ENCODE results near the gene MIS18A. TPM values are rescaled to one million over a fixed set of nuclear protein-coding genes. Genes with fewer than 3 reads are reported as not detected.
"Not testable (repeated sequence)": the region's sequence is repeated elsewhere in the genome, so short reads cannot be mapped to it uniquely, and the experiment has no call there.

The MIS18A gene
- total RNA-seq, 1 donor from 2014 or later: 7.8 TPM

DNA sequence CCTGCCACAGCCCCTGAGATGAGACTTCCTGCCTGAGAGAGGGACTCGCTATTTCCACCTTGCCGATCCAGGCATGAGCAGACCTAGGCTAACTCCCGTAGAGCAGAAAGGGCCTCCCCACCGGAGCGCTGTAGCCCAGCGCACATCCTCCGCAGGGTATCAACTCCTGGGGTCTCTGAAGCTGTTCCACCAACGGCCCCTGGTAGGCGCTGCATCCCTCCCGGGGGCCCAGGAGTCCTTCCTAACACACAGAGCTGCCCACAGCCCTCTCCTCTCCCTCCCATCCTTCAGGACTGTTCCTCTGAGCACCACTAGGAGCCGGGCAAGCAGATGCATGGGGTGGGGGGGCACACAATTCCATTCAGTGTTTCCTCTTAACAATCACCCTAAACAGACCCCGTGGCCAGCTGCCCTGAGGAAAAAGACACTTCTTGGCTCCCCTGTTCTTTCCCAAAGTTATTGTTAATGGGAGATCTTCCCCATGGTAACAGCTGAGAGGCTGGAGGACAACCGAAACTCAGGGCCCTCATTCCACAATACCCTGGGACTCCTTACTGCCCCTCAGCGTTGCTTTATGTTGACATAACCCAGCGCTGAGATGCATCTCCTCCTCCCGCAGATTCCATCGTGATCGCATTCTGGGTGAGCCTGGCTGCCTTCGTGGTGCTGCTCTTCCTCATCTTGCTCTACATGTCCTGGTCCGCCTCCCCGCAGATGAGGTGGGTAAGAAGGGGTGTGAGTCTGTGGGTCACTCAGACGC lies 27.4 kb upstream of the MIS18A start:
- DNase-seq (ENCODE audit: extremely low read depth, low read depth, low spot score): no peak

DNA sequence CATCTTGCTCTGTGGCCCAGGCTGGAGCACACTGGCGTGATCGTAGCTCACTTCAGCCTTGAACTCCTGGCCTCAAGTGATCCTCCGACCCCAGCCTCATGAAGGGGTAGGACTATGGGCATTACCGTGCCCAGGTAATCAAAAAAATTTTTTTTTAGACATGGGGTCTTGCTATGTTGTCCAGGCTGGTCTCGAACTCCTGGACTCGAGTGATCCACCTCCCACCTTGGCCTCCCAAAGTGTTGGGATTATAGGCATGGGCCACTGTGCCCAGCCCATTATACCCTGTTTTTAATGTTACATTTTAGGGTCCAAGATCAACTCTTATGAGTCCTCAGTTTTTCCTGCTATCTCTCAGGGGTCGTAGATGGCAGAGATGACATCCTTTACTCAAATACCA lies 26.1 kb upstream of the MIS18A start:
- no peak for DNase-seq (ENCODE audit: extremely low read depth, low read depth, low spot score)

GRCh38 chr21:32303385-32303784 lies 24.5 kb upstream of the MIS18A start:
- no peak for DNase-seq (ENCODE audit: extremely low read depth, low read depth, low spot score)

DNA sequence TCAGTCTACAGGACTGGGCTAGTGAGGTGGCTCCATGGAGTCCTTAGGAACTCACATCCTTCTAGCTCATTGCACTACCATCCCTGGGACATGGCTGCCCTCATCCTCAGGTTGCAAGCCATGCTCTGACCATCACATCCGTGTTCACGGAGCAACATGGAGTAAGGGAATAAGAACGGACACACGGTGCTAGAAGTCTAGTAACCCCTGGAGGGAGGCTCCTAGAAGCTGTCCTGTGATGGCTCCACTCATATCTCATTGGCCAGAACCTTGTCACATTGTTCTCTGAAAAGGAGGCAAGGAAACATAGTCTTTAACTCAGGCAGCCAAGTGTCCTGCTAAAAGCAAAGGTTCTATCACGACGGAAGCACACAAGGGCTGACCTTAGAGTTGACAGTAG lies 23.7 kb upstream of the MIS18A start:
- no peak for DNase-seq (ENCODE audit: extremely low read depth, low read depth, low spot score)

DNA sequence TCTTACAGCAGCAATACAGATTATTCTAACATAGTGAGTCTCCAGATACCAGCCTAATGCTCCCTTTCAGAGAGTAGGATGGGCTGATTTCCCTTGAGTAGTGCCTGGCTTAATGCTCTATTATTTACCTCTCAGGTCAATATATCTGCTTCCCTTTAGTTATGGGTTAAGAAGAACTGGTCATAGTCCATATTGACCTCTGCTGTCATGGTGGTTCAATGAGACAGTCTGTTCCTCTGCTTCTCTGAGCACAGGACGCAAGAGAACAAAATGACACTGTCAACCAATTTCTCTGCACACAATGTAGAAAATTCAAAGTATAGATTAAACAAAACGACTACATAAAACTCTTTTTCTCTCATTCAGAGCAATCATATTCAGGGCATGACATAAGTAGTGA lies 22.7 kb upstream of the MIS18A start:
- DNase-seq (ENCODE audit: extremely low read depth, low read depth, low spot score): no peak

DNA sequence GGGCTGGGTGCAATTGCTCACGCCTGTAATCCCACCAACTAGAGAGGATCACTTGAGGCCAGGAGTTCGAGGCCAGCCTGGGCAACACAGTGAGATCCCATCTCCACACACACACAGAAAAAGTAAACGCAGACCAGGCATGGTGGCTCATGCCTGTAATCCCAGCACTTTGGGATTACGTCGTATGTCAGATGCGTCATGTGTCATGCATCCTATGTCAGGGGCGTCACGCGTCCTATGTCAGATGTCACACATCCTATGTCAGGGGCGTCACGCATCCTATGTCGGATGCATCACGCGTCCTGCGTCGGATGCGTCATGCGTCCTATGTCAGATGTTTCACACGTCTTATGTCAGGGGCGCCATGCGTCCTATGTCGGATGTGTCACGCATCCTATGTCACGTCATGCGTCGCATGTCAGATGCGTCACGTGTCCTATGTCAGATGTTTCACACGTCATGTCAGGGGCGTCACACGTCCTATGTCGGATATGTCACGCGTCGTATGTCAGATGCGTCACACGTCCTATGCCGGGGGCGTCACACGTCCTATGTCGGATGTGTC lies 21.4 kb upstream of the MIS18A start:
- DNase-seq (ENCODE audit: extremely low read depth, low read depth, low spot score): no peak

DNA sequence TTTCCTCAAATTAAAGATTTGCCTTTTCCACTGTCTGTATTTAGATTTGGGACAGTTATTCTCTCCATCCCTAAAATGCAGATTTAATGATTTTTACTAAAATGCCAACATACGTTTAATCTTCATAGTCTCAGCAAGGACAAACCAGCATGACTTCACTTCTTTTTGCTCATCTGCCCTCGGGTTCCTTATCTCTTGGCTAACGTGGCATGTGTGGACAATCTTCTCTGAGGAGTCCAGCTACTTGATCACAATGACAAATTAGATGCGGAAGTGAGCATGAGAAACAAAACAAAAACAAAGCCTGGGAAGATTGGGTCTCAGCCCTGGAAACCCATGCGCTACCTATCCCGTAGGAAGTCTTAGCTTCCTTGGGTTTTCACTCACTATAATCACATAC lies 20.8 kb upstream of the MIS18A start:
- DNase-seq (ENCODE audit: extremely low read depth, low read depth, low spot score): no peak

DNA sequence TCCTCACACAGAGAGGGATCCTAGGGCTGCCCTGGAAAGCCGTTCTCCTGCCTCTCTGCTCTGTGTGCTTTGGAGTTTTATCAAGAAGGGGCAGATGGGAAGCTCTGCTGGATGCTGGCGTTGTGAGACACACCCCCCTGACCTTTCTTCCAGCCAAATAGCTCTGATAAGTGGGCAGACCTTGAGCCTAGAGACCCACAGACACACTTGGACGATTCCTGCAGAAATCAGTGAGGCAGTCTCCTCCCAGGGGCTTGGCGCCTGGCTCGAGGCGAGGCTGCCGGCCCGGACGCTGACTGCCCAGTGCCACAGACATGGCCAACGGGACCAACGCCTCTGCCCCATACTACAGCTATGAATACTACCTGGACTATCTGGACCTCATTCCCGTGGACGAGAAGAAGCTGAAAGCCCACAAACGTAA lies 19.8 kb upstream of the MIS18A start, which contains the start of gene MRAP:
MRAP (plus strand) TSS at position 198 of the 424 bp plus-strand sequence; CDS start at position 315, 117 bp downstream.
- DNase-seq (ENCODE audit: extremely low read depth, low read depth, low spot score): no peak

- DNase-seq (ENCODE audit: extremely low read depth, low read depth, low spot score): no peak
These were observed 19.3 kb upstream of the MIS18A start for GRCh38 chr21:32298148-32298559.

- DNase-seq (ENCODE audit: extremely low read depth, low read depth, low spot score): no peak
These were observed 18.6 kb upstream of the MIS18A start for GRCh38 chr21:32297449-32297848.

- DNase-seq (ENCODE audit: extremely low read depth, low read depth, low spot score): no peak
These were observed 6.6 kb upstream of the MIS18A start for GRCh38 chr21:32285476-32285875.

DNA sequence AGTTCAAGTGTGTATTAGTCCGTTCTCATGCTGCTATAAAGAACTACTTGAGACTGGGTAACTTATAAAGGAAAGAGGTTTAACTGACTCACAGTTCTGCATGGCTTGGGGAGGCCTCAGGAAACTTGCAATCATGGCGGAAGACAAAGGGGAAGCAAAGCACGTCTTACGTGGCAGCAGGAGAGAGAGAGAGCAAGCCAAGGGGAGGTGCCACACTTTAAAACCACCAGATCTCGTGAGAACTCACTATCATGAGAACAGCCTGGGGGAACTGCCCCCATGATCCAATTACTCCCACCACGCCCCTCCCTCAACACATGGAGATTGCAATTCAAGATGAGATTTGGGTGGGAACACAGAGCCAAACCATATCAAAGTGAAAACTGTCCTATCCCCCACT lies 4.1 kb upstream of the MIS18A start:
- no peak for DNase-seq (ENCODE audit: extremely low read depth, low read depth, low spot score)

DNA sequence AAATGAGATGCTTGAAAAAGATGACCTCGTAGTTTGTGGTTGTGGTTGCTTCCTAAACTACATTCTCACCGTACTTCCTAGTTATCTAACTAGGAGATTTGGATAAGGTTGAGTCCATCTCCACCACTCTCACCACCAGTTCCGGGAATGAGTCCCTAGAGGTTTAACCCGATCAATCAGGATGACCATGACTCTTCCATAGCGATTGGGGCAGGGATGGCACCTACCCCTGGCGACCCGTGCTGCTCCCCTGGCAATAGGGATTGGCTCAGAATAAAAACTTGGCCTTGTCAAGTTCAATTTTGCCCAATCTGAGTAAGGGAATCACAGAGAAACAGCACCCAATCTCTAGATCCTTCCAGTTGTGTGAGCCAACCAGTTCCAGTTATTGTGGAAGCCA lies 2.7 kb upstream of the MIS18A start:
- no peak for DNase-seq (ENCODE audit: extremely low read depth, low read depth, low spot score)

DNA sequence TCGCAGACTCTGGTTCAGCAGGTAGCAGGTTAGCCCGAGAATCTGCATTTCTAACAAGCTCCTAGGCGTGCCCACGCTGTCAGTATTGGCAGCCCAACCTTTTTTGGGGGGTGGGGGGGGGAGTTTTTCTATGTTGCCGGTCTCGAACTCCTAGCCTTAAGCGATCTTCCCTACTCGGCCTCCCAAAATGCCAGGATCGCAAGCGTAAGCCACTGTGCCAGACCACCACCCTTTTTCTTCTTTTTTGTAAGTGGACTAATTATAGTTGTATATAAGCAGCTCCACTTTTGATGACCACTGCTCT lies 480 bp upstream of the MIS18A start:
- no peak for DNase-seq (ENCODE audit: extremely low read depth, low read depth, low spot score)

DNA sequence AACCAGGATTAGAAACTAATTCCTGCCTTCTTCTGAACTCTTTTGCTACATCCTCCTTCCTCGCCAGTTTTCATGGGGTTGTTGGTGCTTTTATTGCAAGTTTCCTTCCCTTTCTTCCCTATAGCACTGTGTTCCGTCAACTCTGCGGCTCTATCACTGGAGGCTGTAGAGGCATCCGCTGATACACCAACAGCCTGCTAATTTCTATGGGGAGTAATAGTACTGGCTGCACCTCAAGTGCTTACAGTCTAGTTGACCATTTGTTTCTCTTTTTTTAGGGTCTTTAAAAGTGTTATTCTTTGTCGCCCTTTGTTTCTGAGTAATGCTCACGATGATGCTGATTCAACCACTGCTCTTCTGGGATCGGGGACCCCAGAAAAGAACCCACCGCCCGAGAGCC lies 746 bp downstream of the MIS18A start:
- DNase-seq (ENCODE audit: extremely low read depth, low read depth, low spot score): no peak

GRCh38 chr21:32276671-32277070 lies 2.2 kb downstream of the MIS18A start:
- no peak for DNase-seq (ENCODE audit: extremely low read depth, low read depth, low spot score)

- DNase-seq (ENCODE audit: extremely low read depth, low read depth, low spot score): no peak
These were observed 8.1 kb downstream of the MIS18A start for GRCh38 chr21:32270748-32271147.

DNA sequence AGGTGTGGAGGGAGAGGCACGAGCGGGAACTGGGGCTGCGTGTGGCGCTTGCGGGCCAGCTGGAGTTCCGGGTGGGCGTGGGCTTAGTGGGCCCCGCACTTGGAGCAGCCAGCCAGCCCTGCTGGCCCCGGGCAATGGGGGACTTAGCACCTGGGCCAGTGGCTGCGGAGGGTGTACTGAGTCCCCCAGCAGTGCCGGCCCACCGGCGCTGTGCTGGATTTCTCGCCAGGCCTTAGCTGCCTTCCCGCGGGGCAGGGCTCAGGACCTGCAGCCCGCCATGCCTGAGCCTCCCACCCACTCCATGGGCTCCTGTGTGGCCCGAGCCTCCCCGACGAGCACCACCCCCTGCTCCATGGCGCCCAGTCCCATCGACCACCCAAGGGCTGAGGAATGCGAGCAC lies 13.5 kb downstream of the MIS18A start:
- not testable (repeated sequence) for DNase-seq (ENCODE audit: extremely low read depth, low read depth, low spot score)

- DNase-seq (ENCODE audit: extremely low read depth, low read depth, low spot score): no peak
These were observed 16.9 kb downstream of the MIS18A start for GRCh38 chr21:32261929-32262328.

GRCh38 chr21:32260130-32260529 lies 18.7 kb downstream of the MIS18A start:
- DNase-seq (ENCODE audit: extremely low read depth, low read depth, low spot score): no peak

GRCh38 chr21:32258786-32259048 lies 20.1 kb downstream of the MIS18A start:
- DNase-seq (ENCODE audit: extremely low read depth, low read depth, low spot score): not testable (repeated sequence)

DNA sequence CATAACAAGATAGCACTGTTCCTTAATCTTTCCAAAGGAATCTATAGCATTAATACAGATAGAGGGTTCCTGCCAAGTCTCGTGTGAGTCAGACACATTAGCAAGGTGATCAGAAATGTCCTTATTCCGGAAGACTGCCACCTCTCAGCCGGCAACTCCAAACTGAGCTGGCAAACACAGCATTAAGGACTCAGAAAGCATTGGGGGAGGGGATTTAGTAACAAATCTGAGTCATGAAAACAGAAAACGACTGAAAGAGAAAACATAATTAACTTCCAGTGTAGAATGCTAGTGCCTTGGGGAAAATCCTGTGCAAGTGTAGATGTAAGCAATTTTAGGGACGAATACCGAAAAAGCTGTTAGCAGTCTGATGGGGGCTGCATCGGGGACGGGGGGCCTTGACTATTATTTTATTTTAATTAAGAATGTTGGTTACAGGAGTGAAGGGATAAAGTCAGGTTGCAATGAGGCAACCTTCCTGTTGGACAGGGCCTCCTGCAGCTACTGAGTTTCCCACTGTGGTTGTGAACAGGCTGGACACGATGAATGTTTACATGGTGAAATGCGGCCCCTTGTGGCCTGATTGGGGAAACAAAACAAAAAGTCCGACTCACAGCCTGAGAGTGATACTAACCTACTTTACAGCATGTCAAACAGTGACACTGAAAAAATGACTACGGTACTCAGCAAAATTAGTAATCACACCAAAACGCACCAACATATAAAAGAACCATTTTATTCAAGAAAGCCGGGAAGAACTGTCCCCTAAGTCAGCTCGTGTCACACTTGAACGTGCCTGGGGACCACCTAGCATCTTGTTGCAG lies 20.7 kb downstream of the MIS18A start:
- peak; percentile 68 for DNase-seq (ENCODE audit: extremely low read depth, low read depth, low spot score)

Data from glomerular endothelial cell (primary cell).